Measurements from ENCODE around the gene AAMP.

The AAMP gene

DNA sequence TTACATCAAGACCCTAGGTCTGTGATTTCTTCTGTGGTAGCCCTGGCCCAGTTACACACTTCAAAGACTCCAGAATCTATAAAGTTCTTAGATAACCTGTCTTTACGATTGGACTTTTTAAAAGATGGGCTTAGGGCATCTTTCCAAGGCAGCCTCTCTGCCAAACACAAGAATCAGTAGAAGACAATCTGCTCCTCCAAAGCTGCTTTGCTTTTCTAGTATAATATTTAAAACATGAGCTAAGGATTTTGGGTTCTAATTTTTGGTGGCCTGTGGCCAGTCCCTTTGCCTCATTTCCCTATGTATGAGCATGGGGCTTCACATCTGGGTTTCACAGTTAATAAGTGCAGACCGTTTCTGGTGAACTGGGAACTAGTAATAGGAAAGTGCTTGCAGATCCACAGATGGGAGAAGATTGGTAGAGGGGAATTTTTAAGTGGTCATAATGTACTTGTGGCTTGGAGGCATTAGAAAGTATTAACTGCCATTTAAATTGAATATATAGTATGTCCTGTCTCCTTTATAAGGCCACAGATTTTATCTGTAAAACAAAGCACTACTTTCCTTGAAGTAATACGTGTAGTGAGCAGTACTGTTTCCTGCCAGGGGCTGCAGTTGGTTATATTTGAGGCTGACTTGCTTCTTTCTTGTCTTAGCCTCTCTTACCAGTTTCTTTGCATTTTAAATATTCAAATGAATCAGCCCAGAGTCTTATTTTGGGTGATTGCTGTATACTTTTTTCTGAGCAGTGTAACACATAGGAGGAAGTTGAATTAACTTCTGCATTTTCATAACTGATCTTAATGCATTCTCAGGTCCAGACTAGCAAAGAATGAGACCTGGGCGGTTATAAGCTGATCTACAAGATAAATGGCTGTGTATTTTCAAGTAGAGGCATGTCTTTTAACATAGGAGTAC is 51.4 kb downstream of the AAMP start:
- DNase-seq = peak in 1 of 5 donors; percentile 79

DNA sequence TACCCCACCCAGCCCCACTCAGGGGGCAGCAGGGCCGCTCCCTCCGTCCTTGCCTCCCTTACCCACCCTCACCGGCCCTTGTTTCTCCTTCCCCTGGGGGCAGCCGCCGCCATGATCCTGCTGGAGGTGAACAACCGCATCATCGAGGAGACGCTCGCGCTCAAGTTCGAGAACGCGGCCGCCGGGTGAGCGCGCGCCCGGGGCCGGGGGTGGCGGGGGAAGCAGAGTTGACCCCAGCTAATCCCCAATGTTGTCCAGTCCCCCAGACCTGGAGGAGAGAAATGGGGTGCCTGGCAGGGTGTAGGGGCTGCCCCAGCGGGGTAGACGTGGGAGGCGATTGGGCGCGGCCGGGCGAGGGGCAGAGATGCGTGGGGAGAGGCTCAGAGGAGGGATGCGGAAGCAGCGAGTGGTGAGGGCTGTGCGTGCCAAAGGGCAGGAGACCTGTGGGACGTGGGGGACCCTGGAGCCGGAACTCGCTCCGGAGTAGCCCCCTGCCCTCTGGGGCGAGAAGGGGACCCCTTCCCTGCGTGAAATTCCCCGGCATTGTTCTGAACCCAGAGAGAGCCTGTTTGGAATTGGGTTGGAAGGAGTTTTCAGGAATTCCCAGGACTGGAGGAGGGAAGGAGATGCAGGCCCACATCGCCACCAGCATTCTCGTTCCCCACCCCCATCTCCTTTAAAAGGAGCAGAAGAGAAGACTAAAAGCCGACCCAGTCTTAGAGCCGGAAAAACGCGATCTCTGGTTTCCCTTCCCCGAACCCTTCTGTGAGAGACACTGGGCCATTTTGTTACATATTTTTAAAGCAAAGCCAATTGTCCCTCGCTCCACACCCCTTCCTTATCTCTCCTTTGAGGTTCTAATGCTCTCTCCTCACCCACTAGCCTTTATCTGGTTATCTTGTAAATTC is 52.3 kb downstream of the AAMP start:
- DNase-seq = peak; percentile 38 to 77 (median 57)

DNA sequence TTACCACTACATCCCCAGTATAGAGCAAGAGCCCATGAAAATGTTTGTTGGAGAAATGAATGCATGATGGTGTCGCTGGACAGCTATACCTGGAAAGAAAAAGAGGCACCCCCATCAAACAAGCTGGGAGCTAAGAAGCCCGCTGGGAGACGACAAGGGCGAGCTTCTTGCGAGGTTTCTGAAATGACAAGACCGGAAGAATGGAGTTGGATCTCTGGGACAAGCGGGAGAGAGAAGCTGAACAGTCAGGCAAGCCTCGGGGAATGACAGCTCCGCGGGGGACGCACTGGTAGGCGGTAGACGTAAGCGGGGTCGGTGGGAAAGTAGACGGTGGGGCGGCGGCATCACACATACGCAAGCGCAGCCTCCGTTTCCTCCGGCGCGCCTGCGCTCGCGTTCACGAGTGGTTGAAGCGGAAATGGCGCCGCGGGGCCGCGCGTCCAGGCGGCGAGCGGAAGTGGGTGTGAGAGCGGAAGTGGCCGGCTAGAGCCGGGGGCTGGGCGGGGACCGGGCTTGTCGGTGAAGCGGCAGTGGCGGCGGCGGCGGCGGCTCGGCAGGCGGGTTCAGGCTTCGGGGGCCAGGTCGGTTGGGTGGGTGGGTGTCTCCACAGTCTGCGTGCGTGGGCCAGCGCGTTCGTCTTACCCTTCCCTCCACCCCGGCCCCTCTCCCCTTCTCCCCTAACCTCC is 53.1 kb downstream of the AAMP start, which contains the start of gene ARPC2:
ARPC2 (plus strand) TSS at position 516 of the 686 bp plus-strand sequence. CDS start 282 bp downstream, outside the sequence.
- peak; percentile 86 to 97 (median 91) for DNase-seq

DNA sequence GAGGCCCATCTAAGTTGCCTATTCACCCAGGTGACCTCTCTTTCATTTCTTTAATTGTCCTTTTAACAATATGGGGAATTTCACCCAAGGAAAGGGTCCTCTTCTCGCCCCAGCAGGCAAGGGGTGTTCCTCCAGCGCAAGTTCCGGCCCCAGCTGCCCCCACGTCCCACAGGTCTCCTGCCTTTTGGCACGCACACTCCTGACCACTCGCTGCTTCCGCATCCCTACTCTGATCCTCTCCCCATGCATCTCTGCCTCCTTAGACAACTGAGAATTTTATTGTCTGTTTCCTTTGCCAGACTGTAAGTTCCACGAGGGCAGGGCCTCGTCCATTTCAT is 53.6 kb downstream of the AAMP start:
- no peak for DNase-seq

All from T-helper 1 cell (primary cell).